DLD1 (cell line): Measurements from ENCODE around the gene ACER3.

Experiments
- in situ Hi-C: cut with HindIII; loops from 2 replicates; pipeline ENCODE4 v1.10.0; 2017; ENCODE audit warnings: low sequenced_read_pairs

ACER3 gene

GRCh38 chr11:77071671-77072605 is 211.2 kb downstream of the ACER3 start:
- in situ Hi-C loops: no loop called here

GRCh38 chr11:77072851-77073327 is 212.2 kb downstream of the ACER3 start:
- in situ Hi-C loops: no loop called here

- in situ Hi-C loops: no loop called here
Observed at GRCh38 chr11:77073328-77074001, 212.7 kb downstream of the ACER3 start.

GRCh38 chr11:77074205-77074604 is 213.5 kb downstream of the ACER3 start:
- in situ Hi-C loops: no loop called here

GRCh38 chr11:77074626-77075221 is 214.0 kb downstream of the ACER3 start:
- in situ Hi-C loops: no loop called here

GRCh38 chr11:77075425-77075905 is 214.7 kb downstream of the ACER3 start:
- in situ Hi-C loops: no loop called here
